Effector CD4-positive, alpha-beta T cell (primary cell): ENCODE results near the gene DEFB108B. TPM values are rescaled to one million over a fixed set of nuclear protein-coding genes. Genes with fewer than 3 reads are reported as not detected.
"Not testable (repeated sequence)": the region's sequence is repeated elsewhere in the genome, so short reads cannot be mapped to it uniquely, and the experiment has no call there.

Experiments used
- DNase-seq: peaks from one replicate; pipeline ENCODE4 v3.0.0-alpha.2; 2020
- total RNA-seq: gene quantifications from one replicate; lab custom pipeline; 2026; lab: John Stamatoyannopoulos, UW

DEFB108B gene, protein sequence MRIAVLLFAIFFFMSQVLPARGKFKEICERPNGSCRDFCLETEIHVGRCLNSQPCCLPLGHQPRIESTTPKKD
- not detected for total RNA-seq

DNA sequence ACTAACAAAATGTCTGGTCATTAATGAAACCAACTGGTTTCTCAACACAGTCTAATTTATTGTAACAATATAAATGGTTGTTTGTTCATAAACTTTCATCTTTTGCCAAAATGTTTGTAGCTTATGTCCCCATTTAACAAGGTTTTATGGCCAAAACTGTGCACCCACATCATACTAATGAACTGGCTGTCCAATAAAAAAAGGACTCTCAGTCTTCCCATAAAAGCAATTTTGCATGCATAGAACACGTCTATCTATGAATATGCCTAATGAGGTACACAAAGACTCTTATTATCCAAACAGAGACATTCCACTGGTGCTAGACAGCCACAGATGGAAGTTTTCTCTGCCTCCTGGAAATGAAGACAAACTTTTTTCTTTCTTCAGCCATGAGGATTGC is at the start of gene DEFB108B:
Gene DEFB108B, plus strand, starts transcription at position 390 of the 400 bp plus-strand sequence. Its CDS starts 0 bp downstream, at position 390.
- not testable (repeated sequence) for DNase-seq

DNA sequence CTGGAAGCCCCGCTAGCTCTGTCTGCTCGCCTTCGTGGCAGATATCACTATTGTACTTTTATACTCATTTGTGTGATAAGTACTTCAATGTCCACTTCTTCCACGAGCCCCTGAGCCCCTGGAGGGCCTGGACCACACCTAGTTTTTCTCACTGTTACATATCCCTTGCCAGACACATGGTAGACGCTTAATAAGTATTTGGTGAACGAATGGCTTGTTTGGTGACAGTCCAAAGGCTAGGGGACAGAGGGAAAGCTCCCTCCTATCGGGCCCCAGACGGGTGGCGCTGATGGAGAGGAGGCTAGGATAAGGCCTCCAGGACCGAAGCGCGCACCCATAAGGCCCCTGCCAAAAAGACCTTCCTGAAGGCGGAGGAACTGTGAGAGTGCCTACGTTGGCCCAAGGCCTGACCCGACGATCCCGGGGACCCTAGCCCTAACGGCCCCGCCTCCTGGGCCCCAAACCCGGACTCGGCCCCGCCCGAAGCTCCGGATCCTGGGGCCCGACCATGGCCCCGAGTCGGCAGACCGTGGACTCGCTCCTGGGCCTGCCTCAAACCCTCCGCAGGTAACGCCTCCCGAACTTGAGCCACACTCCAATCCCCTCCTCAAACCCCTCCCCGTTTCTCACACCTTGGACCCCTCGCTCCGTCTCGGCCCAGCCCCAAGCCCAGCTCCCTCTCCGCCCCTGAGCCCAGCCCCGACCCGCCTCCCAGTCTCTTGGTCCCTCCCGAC is 46.7 kb upstream of the DEFB108B start:
- not testable (repeated sequence) for DNase-seq

DNA sequence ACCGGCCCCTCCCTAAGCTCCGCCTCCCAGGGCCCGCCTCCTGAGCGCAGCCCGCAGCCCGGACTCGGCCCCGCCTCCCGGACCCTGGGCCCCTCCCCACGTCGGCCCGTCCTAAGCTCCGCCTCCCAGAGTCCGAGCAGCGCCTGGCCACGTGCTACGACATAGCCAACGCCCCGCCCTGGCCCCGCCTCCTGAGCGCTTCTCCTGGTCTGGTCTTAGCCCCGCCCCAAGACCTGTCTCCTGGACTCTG is 46.2 kb upstream of the DEFB108B start:
- peak; percentile 94 for DNase-seq

DNA sequence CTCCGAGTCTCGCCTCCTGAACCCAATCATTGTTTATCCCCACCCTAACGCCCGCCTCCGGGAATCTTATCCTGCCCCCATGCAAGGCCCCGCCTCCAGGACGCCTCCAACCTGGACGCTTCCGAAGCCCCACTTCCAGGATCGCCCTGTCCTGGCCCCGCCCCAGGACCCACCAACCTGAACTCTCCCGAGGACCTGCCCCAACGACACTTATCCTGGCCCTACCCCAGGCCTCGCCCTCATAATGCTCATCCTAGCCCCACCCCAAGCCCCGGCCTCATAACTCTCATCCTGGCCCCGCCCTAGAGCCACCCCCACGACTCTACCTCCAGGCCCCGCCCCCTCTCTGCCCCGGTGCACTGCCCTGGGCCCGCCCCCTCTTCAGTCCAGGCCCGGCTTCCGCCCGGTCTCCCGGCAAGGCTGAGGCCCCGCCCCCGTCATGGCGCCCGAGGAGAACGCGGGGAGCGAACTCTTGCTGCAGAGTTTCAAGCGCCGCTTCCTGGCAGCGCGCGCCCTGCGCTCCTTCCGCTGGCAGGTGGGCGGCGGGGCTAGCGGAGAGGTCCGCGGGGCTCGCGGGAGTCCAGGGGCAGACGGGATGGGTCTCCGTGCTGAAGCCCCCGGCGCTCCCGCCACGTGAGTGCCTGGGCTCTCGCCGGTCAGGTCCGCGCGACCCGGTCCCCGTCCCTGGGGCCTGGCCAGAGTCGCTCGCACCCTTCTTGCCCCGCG is 45.7 kb upstream of the DEFB108B start:
- DNase-seq, result peak; percentile 91

DNA sequence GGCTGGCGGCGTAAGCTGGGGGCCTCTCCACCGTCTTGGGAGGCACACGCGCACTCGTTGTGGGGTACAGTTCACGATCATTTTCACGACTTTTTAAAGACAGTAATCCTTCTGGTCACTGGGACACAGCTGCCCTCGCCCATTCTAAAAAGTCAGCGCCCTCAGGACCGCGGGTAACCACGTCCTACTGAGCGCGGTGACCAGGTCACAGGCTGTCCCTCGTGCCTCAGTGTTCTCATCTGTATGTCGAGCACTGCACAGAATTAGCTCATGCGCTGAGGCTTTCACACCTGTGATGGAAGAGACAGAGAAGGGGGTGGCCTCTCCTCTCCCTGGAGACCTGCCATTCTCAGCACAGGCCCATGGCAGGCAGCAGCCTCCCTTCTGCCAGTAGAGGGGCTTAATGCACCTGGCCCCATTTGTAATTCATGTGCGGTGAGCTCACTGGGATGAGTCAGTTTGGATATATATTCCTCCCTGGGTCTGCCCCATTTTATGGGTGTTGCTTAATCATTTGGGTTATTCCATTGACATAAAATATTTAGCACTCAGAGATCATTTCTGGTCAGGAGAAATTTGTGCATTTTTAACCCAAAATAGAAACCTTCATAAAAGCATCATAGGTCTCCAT is 45.1 kb upstream of the DEFB108B start:
- not testable (repeated sequence) for DNase-seq

DNA sequence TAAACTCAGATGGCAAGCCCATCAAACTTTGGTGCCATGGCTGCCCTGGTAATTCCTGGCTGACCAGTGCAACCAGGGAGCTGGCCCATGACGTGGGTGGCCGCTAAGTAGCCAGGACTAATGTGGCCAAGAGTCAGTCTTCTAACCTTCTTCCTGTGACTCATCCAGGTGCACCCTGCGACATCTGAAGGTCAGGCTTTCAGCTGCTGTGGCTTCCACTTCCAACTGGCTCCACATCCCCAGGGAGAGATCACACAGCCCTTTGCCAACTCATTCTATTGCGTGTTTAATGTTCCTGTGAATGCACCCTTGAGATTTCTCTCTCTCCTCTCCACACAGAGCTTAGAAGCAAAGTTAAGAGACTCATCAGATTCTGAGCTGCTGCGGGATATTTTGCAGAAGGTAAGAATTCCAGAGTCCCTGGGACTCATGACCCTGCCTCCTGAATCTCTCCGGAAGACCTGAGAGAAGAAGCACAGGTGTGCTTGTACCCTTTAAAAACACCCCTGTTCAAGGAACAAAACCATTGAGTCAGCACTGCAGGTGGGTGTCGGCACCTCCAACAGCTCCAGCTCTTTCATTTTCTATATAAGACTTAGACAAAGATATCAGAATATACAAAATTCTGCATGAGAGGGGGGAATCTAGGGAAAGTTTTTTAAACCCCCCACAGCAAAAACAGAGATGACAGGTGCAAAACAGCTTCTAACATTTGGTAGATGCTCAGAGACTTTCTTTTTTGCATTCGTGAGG is 43.4 kb upstream of the DEFB108B start:
- not testable (repeated sequence) for DNase-seq

DNA sequence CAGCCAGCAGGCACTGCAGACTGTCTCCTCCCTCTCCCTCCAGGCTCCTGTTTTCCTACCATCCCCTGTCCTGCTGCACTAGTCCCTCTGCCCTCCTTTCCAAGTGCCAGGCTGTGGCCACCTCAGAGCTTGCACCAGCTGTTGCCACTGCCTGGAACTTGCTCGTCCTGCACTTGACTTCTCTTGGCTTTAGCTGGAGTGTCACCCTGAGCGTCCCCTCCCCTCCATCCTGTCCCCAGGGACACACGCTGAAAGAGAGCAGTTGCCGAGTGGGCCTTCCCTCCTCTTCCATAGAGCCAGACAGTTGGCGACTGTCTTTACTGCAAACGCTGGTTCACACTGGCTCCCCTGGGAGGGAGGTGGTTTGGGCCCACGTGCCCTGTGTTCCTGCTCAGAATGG is 41.9 kb upstream of the DEFB108B start:
- DNase-seq, result not testable (repeated sequence)

DNA sequence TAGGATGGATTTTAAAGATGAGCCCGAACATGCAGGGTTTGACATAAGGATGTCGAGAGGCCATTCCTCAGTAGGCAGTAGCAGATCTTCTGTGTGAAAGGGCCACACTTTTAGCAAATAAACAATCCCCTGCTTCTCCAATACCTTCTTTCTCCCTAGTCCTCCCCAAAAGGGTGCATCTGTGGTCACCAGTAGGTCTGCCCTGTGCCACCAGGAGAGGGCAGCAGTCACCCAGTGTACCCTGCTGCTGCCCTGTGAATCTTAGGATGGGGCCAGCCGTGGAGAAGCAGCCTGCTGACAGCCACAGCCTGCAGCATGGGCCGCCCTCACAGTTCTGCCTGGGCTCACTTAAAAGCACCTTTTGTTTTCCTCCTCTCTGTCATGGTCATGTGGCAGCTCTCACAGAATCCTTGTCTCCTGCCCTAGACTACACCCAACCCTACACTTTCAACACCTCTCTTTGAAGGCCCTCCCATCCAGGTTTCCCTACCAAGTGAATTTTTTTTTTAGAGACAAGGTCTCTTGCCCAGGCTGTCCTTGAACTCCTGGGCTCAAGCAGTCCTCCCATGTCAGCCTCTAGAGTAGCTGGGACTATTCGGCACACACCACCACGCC is 40.3 kb upstream of the DEFB108B start:
- peak; percentile 47 for DNase-seq

DNA sequence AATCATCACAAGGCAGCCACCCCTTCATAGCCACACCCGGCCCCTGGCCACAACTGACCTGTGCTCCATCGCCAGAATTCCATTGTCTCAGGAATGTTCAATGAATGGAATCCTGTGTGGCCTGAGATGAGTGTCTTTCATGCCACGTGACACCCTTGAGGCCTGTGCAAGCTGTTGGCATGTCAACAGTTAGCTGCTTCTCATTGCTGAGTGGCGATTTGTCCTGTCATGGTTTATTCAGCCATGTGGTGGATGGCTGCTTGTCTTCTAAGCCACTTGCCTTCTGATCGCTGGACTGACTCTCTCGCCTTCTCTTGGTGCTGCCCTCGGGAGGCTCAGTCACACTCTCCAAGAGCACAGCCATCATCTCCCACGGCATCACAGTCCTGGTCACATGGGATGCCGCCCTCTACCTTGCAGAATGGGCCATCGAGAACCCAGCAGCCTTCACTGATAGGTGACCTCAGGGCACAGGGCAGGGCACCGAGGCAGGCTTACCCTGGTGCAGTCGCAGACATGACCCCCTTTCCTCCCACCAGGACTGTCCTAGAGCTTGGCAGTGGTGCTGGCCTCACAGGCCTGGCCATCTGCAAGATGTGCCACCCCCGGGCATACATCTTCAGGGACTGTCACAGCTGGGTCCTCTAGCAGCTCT is 38.5 kb upstream of the DEFB108B start:
- DNase-seq, result not testable (repeated sequence)

DNA sequence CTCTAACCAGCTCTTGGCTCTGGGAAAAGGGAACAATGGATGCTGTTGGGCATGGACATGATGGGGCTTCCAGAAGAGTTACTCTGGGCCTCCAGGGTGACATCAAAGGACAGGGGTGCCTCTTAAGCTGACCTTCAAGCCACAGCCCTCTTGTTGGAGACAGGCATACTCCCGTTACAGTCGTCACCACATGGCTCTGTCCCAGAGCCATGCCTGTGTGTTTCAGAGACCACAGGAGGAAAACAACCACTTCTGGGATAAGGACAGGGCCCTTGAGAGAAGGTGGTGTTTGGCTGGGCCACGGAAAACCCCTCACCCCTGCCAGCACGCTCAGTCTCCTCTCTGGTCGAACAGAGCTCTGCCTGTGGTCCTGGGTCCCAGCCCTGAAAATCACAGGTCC is 37.8 kb upstream of the DEFB108B start:
- DNase-seq, result not testable (repeated sequence)

DNA sequence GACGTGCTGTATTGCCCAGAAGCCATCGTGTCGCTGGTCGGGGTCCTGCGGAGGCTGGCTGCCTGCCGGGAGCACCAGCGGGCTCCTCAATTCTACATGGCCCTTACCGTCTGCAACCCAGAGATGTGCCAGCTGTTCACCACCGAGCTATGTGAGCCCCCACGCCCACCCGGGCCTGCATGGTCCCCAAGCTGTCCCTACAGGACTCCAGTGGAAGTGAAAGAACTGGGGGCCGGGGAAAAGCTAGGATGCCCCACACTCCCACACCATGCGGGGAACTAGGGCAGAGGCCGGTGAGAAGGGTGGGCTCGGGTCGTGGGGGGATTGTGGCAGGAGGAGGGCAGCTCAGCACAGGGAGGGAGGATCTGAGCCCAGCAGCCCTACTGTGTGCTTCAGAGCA is 37.0 kb upstream of the DEFB108B start:
- not testable (repeated sequence) for DNase-seq

DNA sequence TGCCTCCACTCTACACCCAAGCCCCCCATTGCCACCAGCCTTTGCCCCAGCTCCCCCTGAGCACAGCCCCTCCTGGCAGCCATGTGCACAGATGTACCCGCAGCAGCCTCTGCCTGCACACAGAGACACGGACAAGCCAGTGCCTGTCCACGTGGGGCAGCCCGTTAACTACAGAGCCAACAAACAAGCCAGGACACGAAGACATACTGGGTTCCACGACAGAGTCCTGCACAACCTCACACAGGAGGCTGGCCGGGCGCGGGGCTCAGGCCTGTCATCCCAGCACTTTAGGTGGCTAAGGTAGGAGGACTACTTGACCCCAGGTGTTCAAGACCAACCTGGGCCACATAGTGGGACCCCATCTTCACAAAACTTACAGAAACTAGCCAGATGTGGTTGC is 36.2 kb upstream of the DEFB108B start:
- not testable (repeated sequence) for DNase-seq

DNA sequence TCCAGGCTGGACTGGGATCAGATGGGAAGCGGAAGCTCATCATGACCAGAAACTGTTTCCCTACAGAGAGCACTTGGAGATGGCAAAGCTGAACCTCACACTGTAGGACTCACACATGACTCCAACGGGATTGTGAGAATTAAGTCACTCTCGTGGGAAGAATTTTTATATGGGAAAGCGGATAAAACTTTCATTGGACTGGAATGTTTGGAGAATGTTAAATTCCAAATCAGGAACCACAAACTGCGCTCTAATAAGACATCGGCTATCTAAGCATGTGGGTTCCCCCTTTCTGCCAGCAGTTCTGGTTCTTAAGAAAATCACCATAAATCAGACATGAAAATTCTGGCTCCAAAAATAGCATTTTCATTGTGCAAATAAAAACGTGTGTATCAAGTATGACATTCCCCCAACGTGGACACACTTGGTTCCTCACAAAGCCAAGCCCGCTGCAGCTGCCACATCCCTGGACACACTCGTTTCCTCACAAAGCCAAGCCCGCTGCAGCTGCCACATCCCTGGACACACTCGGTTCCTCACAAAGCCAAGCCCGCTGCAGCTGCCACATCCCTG is 33.4 kb upstream of the DEFB108B start:
- DNase-seq, result not testable (repeated sequence)

DNA sequence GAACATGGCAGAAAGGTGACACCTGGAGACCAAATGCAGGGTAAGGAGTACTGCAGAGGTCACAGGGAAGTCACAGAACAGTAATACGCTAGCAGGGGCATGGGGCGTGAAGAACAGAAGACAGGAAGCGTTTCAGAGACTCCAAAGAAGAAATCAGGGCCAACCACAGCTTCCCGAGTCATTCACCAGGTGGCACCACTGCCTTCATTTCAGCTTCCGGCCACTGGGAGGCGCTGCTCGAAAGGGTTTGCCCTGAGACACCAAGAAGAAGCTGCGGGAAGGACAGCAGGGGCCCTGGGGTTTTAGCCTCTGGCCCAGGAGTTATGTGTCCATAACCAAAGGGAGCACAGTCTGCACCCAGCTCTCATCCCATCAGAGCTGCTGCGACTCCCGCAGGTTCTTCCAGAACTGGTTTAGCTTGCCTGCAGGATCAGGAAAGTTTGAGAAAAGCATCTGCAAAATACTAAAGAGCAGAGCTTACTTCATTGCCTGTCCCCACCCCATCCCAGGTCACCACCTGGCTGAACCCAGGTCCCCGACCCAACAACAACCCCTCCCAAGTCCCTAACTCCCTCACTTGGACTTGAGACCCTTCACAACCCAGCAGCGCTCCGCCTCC is 32.6 kb upstream of the DEFB108B start:
- peak; percentile 82 for DNase-seq

DNA sequence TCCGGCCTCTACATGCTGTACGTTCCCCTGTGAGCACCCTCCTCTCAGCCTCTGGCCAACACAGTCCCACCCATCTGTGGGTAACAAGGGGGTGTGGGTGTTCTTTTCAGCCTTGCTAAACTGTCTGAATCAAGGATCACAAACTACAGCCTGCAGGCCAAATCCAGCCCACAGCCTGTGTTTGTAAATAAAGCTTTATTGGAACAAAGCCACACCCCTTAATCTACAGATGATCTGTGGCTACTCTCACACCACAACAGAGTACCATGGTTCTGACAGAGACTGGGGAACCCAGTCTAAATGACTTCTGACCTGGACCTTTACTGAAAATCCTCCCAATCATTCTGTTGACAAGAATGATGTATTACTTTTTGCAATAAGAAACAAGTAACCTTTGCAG is 32.0 kb upstream of the DEFB108B start:
- not testable (repeated sequence) for DNase-seq

DNA sequence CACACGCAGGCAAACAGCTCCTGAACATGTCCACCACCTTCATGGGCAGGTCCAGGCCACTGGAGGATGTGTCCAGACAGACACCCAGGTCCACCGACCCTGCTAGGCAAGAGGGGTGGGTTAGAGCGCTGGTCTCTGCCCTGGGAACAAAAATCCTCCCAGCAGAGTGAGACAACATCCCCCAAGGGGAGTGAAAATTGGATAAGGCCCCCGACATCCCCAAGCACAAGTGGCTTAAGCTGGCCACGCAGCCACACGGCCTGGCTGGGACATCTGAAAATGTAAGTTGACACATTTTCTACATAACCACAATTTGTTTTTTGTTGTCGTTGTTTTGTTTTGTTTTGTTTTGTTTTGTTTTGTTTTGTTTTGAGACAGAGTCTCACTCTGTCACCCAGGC is 30.1 kb upstream of the DEFB108B start:
- not testable (repeated sequence) for DNase-seq

DNA sequence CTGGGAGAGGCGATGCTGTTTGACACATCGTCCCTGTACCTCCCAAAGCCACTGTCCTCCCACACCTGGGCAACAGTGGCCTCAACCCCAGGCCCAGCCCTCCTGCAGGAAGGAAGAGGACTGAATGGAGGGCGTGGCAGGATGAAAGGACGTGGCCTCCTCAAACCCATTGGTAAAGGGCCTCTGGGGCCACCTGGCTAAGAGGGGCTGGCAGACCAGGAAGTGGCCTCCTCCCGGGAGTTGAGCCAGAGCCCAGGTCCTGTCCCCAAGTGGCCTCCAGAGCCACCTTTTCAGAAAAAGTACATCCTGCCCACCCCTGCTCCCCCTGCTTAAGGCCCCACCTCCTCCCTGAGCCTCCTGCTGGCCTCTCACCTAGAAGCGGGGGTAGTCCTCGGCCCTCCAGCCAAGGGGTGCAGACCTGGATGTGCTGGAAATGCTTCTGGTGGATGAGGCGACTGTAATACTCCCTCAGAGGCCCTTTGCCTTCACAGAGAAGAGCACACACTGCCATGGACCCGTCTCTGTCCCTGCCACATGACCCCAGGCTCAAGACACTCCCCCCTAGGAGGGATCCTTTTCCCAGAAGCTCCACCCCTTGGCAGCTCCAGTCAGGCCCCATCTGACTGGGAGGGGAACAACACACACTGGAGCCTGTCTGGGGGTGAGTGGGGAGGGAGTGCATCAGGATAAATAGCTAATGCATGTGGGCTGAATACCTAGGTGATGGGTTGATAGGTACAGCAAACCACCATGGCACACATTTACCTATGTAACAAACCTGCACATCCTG is 28.6 kb upstream of the DEFB108B start:
- not testable (repeated sequence) for DNase-seq

DNA sequence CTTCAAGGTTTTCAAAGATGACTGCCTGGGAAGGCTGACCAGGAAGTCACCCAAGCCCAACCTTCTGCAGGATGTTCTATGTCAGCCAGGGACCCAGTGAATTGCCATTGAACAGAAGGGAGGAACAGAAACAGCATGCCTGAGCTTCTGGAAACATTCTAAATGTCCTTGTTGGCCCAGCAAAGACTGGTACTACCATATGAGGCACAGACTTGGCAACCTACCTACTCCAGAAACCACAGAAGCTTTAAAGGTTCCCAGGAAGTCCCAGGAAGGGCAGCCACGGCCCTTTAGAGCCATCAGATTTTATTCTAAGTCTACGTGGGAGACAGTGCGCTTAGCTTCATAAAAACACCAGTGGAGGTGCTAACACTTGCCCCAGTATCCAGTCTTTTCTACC is 20.5 kb upstream of the DEFB108B start:
- not testable (repeated sequence) for DNase-seq

DNA sequence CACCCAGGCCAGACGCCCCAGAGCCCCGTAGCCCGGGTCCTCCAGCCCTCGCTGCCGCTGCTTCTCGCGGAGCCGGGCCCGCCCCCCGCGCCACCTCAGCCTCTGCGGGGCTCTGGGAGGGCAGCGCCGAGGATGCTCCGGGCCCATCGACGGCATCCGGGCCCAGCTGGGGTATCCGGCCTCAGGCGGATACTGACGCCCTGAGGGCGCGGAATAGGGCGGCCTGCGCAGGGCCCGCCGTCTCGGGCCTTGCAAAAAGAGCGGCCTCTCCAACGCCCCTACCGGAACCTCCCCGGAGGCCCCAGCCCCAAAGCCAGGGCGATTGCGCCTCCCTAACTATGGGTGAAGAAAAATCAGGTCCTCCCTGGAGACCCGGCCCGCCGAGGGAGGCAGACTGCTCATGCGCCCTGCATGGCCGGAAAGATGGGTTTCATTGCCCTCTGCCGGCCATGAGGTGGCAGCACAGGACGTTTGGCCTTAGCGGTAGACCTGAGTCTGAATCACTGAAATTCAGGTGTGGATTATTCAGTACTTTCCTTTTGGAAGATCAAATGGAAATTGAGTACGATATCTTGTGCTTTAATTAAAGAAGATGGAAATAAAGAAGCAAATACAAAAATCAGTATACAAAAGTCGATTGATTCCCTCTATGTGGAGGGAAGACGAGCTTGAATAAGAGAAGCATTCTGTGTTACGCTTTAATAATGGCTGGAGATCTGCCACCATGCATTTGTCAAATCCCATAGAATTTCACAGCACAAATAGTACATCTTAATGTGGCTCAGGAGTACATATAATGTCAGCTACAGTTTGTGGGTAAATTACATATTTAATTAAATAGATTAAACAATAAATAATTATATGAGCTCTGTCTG is 19.3 kb upstream of the DEFB108B start:
- DNase-seq, result peak; percentile 78
